OCI-LY1 (cell line): Measurements from ENCODE around the gene ABT1.
A peak's percentile ranks its signal among the peaks of the same experiment; 100 is the strongest.

Source experiments
- H2AFZ ChIP-seq: fragments of 200-600 bp; sonication (generic), shearing (Covaris generic); 2 replicates; pipeline ENCODE4 v1.6.0; 2014; ENCODE audit warnings: antibody characterized with exemption, mild to moderate bottlenecking, low read length
- H3F3A ChIP-seq: fragments of 200-600 bp; sonication (generic), shearing (Covaris generic); 2 replicates; pipeline ENCODE4 v1.6.0; 2014; ENCODE audit warnings: mild to moderate bottlenecking, antibody characterized with exemption, low read length, moderate library complexity; ENCODE audit not compliant: insufficient read depth
- H3K27ac ChIP-seq: fragments of 200-600 bp; sonication (generic); 2 replicates; pipeline ENCODE4 v1.5.1; 2014; ENCODE audit warnings: low read length, mixed run types, mild to moderate bottlenecking, low read depth; ENCODE audit not compliant: poor library complexity, severe bottlenecking
- H3K27me3 ChIP-seq: fragments of 200-600 bp; sonication (generic); 2 replicates; pipeline ENCODE4 v1.6.0; 2014; ENCODE audit warnings: antibody characterized with exemption, mild to moderate bottlenecking, low read length, moderate library complexity; ENCODE audit not compliant: insufficient read depth
- H3K36me3 ChIP-seq: fragments of 200-600 bp; sonication (generic); 2 replicates; pipeline ENCODE4 v1.6.1; 2014; ENCODE audit warnings: mild to moderate bottlenecking, antibody characterized with exemption, low read length, moderate library complexity, mixed read lengths; ENCODE audit not compliant: insufficient read depth
- H3K4me1 ChIP-seq: fragments of 200-600 bp; sonication (generic); 2 replicates; pipeline ENCODE4 v1.5.1; 2014; ENCODE audit warnings: mild to moderate bottlenecking, low read length, moderate library complexity; ENCODE audit not compliant: insufficient read depth, severe bottlenecking
- H3K4me2 ChIP-seq: fragments of 200-600 bp; sonication (generic), shearing (Covaris generic); 2 replicates; pipeline ENCODE4 v1.6.1; 2014; ENCODE audit warnings: low read length
- H3K4me3 ChIP-seq: fragments of 200-600 bp; sonication (generic); 2 replicates; pipeline ENCODE4 v1.5.1; 2014; ENCODE audit warnings: low read length, low read depth, mild to moderate bottlenecking, mixed read lengths; ENCODE audit not compliant: poor library complexity, severe bottlenecking
- H3K79me2 ChIP-seq: fragments of 200-600 bp; shearing (Covaris generic); 2 replicates; pipeline ENCODE4 v1.6.1; 2016; ENCODE audit warnings: mixed run types, low read length, mixed read lengths; ENCODE audit not compliant: insufficient read depth
- H3K9ac ChIP-seq: fragments of 200-600 bp; sonication (generic), shearing (Covaris generic); 2 replicates; pipeline ENCODE4 v1.6.1; 2014; ENCODE audit warnings: mild to moderate bottlenecking, low read length, mixed read lengths
- H3K9me2 ChIP-seq: fragments of 200-600 bp; sonication (generic), shearing (Covaris generic); 2 replicates; pipeline ENCODE4 v1.6.1; 2014; ENCODE audit warnings: low read depth, mild to moderate bottlenecking, low read length, mixed read lengths
- H3K9me3 ChIP-seq: fragments of 200-600 bp; shearing (Covaris generic); 2 replicates; pipeline ENCODE4 v1.6.1; 2014; ENCODE audit warnings: low read length, mixed read lengths
- H4K20me1 ChIP-seq: fragments of 200-600 bp; sonication (generic), shearing (Covaris generic); 2 replicates; pipeline ENCODE4 v1.6.0; 2016; ENCODE audit warnings: mild to moderate bottlenecking, low read length; ENCODE audit not compliant: insufficient read depth
- CTCF ChIP-seq: fragments of 200-600 bp; sonication (generic), shearing (Covaris generic); IDR thresholded peaks from 2 replicates; pipeline ENCODE4 v1.5.1; 2017; ENCODE audit warnings: mild to moderate bottlenecking, antibody characterized with exemption, low read length, moderate library complexity, mixed read lengths
- EZH2 ChIP-seq: fragments of 200-600 bp; sonication (generic), shearing (Covaris generic); IDR thresholded peaks from 2 replicates; pipeline ENCODE4 v1.8.0; 2017; ENCODE audit warnings: borderline replicate concordance, mixed run types, mild to moderate bottlenecking, antibody characterized with exemption, low read length, moderate library complexity, mixed read lengths

Gene ABT1

GRCh38 chr6:26553635-26554446 is 42.9 kb upstream of the ABT1 start:
- Histone ChIP-seq H4K20me1 (no peaks in the 10 kb centered on the region), H3K36me3 (no peaks in the 10 kb centered on the region), H2AFZ (no peak overlapping the region), H3K9me3 (no peaks in the 10 kb centered on the region), H3K4me1 (peaks cover 57% of the 10 kb centered on the region), H3K27ac (peak overlapping the region; percentile 76), H3F3A (0 out of 2 replicates have a peak, but pooled peaks cover 6% of the 10 kb centered on the region), H3K27me3 (no peaks in the 10 kb centered on the region), H3K4me2 (peak overlapping the region; percentile 92), H3K4me3 (peak overlapping the region; percentile 72), H3K9me2 (no peaks in the 10 kb centered on the region), H3K79me2 (no peaks in the 10 kb centered on the region), H3K9ac (peak overlapping the region; percentile 74)
- TF ChIP-seq CTCF (no peak), EZH2 (no peak)

- Histone ChIP-seq H3K4me1 (peaks cover 57% of the 10 kb centered on the region), H3K9me3 (no peaks in the 10 kb centered on the region), H3K9me2 (no peaks in the 10 kb centered on the region), H3K4me3 (peak overlapping the region; percentile 72), H3K36me3 (no peaks in the 10 kb centered on the region), H2AFZ (no peak overlapping the region), H3K9ac (peak overlapping the region; percentile 45), H4K20me1 (no peaks in the 10 kb centered on the region), H3K4me2 (peak overlapping the region; percentile 92), H3F3A (0 out of 2 replicates have a peak, but pooled peaks cover 6% of the 10 kb centered on the region), H3K27ac (peak overlapping the region; percentile 76), H3K79me2 (no peaks in the 10 kb centered on the region), H3K27me3 (no peaks in the 10 kb centered on the region)
- no peak for TF ChIP-seq EZH2
- no peak for TF ChIP-seq CTCF
Measured at GRCh38 chr6:26554447-26554696, 42.4 kb upstream of the ABT1 start.

- Histone ChIP-seq H3K9ac (peak overlapping the region; percentile 45), H4K20me1 (no peaks in the 10 kb centered on the region), H3K9me3 (no peaks in the 10 kb centered on the region), H2AFZ (no peak overlapping the region), H3K4me2 (peak overlapping the region; percentile 92), H3K79me2 (no peaks in the 10 kb centered on the region), H3K27ac (peak overlapping the region; percentile 76), H3K4me3 (peak overlapping the region; percentile 72), H3K36me3 (no peaks in the 10 kb centered on the region), H3F3A (0 out of 2 replicates have a peak, but pooled peaks cover 6% of the 10 kb centered on the region), H3K9me2 (no peaks in the 10 kb centered on the region), H3K4me1 (peaks cover 54% of the 10 kb centered on the region), H3K27me3 (no peaks in the 10 kb centered on the region)
- TF ChIP-seq CTCF (no peak), EZH2 (no peak)
Measured at GRCh38 chr6:26554697-26555504, 41.9 kb upstream of the ABT1 start.
